Measurements from ENCODE around the gene TOMM40L.
A peak's percentile ranks its signal among the peaks of the same experiment; 100 is the strongest.

Gene TOMM40L

DNA sequence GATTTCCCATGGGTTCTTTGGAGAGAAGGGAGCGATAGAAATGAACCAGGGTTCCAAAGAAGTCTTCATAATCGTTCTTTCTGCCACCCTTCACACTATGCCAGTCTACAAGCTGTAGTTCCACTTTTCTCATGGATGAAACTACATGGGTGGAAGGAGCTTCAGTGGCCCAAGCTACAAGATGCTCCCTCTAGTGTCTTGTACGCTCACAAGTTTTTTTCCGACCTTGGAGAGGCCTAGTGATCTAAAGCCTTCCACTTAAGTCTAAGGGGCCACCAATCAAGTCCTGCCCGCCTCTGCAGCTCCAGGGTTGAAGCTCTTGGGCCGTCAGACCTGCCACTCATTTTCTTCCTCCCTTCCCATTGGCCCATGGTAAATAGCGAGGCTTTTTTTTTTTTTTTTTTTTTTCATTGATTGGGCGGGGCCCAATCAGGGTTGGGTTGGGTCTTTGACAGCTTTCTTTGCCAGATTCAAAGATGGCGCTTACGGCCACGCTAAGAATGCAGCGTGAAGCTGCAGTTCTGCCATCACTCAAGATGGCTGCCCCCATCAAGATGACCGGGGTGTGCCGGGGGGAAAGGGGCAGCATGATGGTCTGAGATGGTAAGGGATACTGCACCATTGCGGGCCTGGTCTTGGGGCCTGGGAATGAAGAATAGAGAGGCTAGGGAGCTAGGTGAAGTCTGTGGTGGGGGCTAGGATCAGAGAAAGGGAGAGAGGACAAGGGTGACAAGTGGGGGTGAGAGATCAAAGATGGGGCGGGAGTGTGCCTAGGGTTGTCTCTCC lies at the start of gene TOMM40L:
Gene TOMM40L (plus strand): TSS at position 527 of the 786 bp plus-strand sequence. CDS start 430 bp downstream, outside the sequence.
- peak; percentile 74 for DNase-seq (ENCODE audit: low read depth)

DNA sequence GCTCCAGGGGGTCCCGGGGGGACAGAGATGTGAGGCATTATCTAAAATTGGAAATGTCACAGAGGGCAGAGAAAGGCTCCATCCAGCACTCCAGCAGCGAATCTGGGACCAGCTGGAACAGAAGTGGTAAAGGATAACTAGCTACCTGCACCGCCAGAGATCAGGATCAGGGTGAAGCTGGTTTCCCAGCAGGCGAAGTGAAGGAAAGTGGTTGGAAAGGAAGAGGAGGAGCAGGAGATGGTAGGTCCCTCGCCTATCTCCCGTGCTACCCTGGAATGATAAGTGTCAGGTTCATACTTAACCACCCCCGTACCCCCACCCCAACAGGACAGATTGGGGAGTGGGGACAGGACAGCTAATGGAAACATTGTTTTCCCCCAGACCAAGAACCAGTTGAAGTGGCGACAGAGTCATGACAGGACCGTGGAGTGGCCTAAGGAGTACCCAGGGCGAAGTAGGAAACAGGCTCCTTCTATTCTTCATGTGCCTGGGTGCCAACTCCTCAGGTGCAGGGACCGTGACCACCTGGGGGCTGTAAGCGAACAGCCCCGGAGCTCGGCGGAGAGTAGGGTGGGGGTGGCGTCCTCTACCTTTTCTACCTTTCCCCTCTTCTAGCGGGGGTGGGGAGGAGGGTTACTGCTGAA lies 49.3 kb upstream of the TOMM40L start:
- no peak for DNase-seq (ENCODE audit: low read depth)

DNA sequence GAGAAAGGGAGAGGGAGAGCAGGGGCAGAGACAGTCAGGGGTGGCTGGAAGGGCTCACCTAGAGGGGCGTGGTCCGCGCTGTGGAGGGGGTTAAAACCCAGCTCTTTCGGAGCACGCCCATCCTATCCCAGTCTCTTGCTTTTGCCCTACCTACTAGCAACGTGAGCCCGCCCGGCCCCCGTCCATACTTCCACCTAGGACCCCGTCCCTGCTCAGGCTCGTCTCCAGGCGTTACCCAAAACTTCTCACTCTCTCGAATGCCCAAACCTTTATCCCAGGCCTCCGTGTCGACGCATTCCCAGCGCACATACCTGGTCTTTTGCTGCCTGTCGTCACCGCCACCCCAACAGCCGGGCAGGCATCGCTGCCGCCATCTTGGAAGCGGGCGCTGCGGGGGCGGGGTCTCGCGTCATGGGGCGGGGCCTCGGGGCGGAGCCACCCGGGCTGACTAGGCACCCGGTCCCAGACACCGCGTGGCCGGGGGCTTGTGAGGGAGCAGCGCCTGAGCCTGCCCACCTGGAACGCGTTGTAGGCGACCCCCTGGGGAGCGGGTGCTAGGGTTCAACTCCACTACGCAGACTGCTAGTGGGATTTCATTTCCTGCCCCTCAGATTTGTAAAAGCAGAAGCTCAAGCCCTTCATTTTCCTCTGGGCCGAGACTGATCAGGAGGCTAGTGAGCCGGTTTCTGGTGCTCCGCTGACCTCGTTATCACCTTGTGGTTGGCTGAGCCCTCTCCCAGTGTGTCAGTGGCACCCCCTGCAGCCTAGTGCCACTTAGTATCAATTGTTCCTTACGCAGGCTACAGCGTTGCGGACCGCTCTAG lies 48.5 kb upstream of the TOMM40L start, which contains the start of gene B4GALT3:
Gene B4GALT3 (minus strand): TSS at position 396 of the 824 bp plus-strand sequence. CDS start 1,447 bp downstream, outside the sequence.
- peak; percentile 93 for DNase-seq (ENCODE audit: low read depth)

DNA sequence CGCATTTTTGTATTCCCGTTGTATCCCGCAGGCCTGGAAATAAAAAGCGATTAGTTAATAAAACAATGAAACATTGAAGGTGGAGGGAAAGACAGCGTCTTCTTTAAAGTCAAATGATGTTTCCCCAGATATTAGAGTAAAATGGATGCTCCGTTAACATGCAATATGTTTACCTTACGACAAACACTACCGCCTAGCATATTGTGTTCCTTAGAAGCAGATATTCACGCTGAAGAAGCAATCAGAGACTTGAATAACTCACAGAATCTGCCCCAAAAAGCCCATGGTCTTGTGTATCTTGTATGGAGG lies 48.0 kb upstream of the TOMM40L start:
- DNase-seq (ENCODE audit: low read depth) = no peak

- DNase-seq (ENCODE audit: low read depth) = no peak
Measured at GRCh38 chr1:161179698-161180097, 46.2 kb upstream of the TOMM40L start.

GRCh38 chr1:161180639-161181038 lies 45.2 kb upstream of the TOMM40L start:
- no peak for DNase-seq (ENCODE audit: low read depth)

DNA sequence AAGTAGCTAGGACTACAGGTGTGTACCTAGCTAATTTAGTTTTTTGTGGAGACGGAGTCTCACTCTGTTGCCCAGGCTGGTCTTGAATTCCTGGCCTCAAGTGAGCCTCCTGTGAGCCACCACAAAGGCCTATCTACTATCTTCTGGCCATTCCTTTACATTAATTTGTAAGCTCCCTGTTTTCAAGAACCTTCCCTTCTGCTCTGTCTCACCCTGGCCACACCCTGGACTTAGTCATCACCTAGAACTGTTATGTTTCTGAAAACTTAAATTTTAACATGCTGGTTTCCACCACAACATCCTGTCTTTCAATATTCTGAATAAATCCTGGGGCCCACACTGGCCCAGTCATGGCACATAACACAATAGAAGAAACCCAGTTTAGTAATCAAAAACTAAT lies 43.6 kb upstream of the TOMM40L start:
- DNase-seq (ENCODE audit: low read depth) = peak; percentile 41

DNA sequence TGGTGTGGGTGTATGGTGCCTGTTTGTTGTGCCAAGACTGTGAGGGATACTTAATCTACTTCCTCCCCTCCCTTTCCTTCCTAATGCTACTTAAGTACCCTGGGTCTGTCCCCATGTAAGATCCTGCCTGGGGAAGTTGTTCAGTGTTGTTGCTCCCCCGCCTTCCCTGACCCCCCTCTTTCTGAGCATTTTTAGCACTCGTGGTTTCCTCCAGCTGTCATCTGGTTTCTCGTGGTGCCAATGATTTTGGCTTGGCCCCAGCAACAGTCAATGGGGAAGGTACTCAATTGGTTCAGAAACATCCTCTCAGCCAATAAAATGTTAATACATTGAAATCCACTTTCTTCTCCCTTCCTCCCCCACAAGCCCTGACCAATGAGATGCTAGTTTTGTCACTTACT lies 40.6 kb upstream of the TOMM40L start:
- peak; percentile 62 for DNase-seq (ENCODE audit: low read depth)

GRCh38 chr1:161185732-161186311 lies 40.0 kb upstream of the TOMM40L start:
- no peak for DNase-seq (ENCODE audit: low read depth)

- DNase-seq (ENCODE audit: low read depth) = no peak
Measured at GRCh38 chr1:161187311-161187710, 38.5 kb upstream of the TOMM40L start.

- DNase-seq (ENCODE audit: low read depth) = no peak
Measured at GRCh38 chr1:161188381-161188780, 37.5 kb upstream of the TOMM40L start.

DNA sequence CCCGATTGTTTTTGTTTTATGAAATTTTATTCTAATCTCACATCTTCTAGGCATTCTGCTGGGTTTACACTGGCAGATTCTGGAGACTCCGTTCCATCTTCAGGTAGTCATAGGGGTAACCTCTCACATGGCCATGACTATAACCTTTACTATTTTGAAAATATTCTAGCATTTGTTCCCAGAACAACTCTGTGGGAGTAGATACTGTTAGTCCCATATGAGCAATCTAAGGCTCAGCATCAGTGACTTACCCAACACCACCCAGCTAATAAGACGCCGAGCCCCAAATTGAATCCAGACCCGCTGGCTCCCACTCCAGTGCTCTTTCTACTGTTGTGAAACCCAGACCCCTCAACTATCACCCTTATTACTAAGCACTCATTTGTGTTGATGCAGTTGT lies 36.8 kb upstream of the TOMM40L start:
- no peak for DNase-seq (ENCODE audit: low read depth)

GRCh38 chr1:161190962-161191521 lies 34.8 kb upstream of the TOMM40L start:
- DNase-seq (ENCODE audit: low read depth) = no peak

DNA sequence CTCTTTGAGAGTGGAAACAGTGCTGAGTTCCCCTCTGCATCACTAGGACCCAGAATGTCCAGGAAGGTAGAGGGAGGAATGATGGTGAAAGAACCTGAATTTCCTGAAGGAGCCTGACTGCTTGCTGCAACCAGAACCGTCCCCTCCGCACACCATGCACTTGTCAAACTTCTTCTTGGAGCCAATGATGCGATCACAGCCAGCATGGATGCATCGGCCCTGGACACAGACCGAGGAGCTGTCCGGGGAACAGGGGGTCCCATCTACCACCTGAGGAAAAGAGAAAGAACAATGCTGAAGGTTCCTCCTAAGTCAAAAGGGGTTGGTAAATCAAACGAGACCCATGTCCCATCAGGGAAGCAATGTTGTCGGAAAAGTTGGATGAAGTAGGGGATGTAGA lies 33.9 kb upstream of the TOMM40L start:
- DNase-seq (ENCODE audit: low read depth) = no peak

DNA sequence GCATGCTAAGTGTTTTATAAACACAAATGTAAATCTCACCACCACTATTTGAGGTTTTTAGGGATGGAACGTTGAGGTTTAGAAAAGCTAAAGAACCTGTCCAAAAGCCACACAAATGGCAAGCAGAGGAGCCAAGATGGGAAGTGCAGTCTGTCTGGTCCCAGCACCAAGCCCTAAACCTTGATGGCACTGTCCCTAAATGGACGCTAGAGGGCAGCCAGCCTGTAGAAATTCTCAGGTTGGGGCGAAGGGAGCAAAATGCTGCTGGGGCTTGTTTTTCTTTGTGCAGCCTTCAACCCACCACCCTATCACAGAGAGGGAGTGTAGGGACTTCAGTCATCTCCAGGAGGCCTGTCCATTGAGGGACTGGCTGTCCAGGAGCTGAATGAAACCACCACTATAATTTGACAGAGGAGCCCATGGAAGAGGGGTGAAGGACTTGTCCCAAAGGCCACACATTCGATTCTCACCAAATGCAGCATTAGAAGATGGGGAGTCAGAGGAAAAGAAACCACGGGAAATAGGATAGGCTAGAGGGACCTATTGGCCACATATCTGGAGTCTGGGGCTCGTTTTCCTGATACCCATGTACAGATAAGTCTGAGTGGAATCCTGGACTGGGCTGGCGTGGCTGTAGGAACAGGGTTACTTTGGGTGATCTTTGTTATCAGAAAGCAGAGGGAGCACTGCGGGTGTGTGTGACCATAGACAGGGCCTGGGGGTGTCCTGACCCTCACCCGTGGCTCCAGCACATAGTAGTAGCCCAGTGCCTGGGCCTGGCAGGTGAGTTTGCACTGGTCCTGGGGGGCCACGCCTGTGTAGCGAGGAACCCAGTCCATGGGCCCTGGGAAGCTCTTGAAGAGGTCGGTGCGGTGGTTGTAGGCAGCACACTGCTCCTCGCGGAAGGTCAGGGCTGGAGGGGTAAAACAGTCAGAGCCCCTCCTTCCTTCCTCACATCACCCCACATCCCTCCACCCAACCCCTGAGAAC lies 33.1 kb upstream of the TOMM40L start:
- DNase-seq (ENCODE audit: low read depth) = peak; percentile 56

- DNase-seq (ENCODE audit: low read depth) = no peak
Measured at GRCh38 chr1:161193561-161194235, 32.2 kb upstream of the TOMM40L start.

DNA sequence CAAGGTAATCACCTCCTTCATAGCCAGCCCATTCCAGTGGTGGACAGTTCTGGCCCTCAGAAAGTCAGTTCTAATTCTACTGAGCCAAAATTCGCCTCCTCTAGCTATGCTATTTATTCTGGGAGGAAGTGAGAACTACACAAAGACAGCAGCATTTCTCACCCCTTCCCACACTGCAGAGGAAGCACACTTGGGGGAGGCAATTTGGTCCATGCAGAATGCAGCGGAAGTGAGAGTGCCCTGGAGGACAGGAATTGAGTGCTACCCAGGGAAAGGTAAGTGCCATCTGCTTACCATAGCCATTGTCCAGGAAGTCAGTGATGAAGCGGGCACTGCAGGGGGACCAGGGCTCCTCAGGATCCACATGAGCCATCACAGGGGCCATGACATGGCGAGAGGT lies 30.7 kb upstream of the TOMM40L start:
- no peak for DNase-seq (ENCODE audit: low read depth)

DNA sequence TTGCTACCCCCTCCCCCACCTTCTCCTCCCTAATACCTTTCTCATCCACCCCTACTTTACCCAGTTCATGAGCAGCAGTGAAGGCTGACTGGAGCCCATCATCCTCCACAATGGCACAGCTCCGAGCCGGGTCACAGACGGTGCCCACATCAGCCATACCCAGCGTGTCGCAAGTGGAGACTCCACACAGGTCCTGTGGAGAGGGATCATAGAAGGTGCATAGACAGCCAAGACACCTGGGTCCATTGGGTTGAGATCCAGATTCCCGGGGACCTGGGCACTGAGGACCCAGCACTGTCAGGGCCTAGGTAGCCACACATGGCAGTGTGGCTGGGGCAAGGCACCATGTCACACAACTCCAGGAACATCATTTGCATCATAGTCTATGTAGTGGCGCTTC lies 29.7 kb upstream of the TOMM40L start:
- no peak for DNase-seq (ENCODE audit: low read depth)

- DNase-seq (ENCODE audit: low read depth) = no peak
Measured at GRCh38 chr1:161196521-161197451, 29.1 kb upstream of the TOMM40L start.

All from activated T-cell treated with anti-CD3 and anti-CD28 coated beads for 1 hour (primary cell).